Tibial artery (tissue), 4 donors: ENCODE data around the gene ERC1.

Source experiments
- DNase-seq, 2 donors: peaks; one replicate each; pipeline ENCODE4 v3.0.0-alpha.2; 2019
- H3K27ac ChIP-seq, 2 donors: fragments of 200-600 bp; sonication (generic) in 1 of 2; 1 replicate in 1 of 2; 2 replicates in 1 of 2; pipeline ENCODE4 v1.5.1; 2018 to 2019; ENCODE audit warnings: mild to moderate bottlenecking in 1 of 2
- H3K27me3 ChIP-seq, 2 donors: fragments of 200-600 bp; sonication (generic) in 1 of 2; one replicate each; pipeline versions ENCODE4 v1.5.1 to v1.6.0; 2016 to 2019
- H3K36me3 ChIP-seq, 3 donors: fragments of 200-600 bp; sonication (generic) in 2 of 3; one replicate each; pipeline ENCODE4 v1.5.1; 2016 to 2019; ENCODE audit warnings: mild to moderate bottlenecking in 2 of 3
- H3K4me1 ChIP-seq, 4 donors: fragments of 200-600 bp; sonication (generic) in 2 of 4; 1 replicate in 3 of 4; 2 replicates in 1 of 4; pipeline ENCODE4 v1.5.1; 2016 to 2019
- H3K4me3 ChIP-seq, 2 donors: fragments of 200-600 bp; sonication (generic) in 1 of 2; 1 replicate in 1 of 2; 2 replicates in 1 of 2; pipeline ENCODE4 v1.5.1; 2018 to 2019; ENCODE audit warnings: mild to moderate bottlenecking in 2 of 2
- H3K9me3 ChIP-seq, 3 donors: fragments of 200-600 bp; sonication (generic) in 1 of 3; one replicate each; pipeline ENCODE4 v1.5.1; 2016 to 2019
- CTCF ChIP-seq, 2 experiments: fragments of 200-600 bp in 1 of 2; fragments of 450-650 bp in 1 of 2; IDR thresholded peaks; one replicate each; pipeline ENCODE4 v1.5.1; 2017 to 2019; ENCODE audit warnings: antibody characterized with exemption in 2 of 2, mild to moderate bottlenecking in 1 of 2, moderate library complexity in 1 of 2
- intact Hi-C: fragments of 100-400 bp; cut with DNase I; formaldehyde crosslinking; loops from one replicate; pipeline ENCODE4 v1.15.0; 2023; ENCODE audit warnings: low total_unique reads

Gene ERC1

GRCh38 chr12:1348606-1349005 is 357.6 kb downstream of the ERC1 start:
- Histone ChIP-seq H3K36me3 (no peaks in the 10 kb centered on the region), H3K27me3 (no peaks in the 10 kb centered on the region), H3K9me3 (no peaks in the 10 kb centered on the region), H3K4me3 (no peak overlapping the region), H3K27ac (no peak overlapping the region), H3K4me1 (no peaks in the 10 kb centered on the region)
- DNase-seq: no peak
- intact Hi-C loops: no loop called here
- TF ChIP-seq CTCF (IDR thresholded peaks at IDR 0.05): no peak

GRCh38 chr12:1350055-1350933 is 359.3 kb downstream of the ERC1 start:
- TF ChIP-seq CTCF (IDR thresholded peaks at IDR 0.05): no peak
- Histone ChIP-seq H3K4me1 (no peaks in the 10 kb centered on the region), H3K4me3 (no peak overlapping the region), H3K27ac (no peak overlapping the region), H3K27me3 (no peaks in the 10 kb centered on the region), H3K36me3 (no peaks in the 10 kb centered on the region), H3K9me3 (no peaks in the 10 kb centered on the region)
- DNase-seq: no peak
- intact Hi-C loops: no loop called here

- H3K27me3 ChIP-seq: no peaks in the 10 kb centered on the region
- H3K27ac ChIP-seq: no peak overlapping the region
- DNase-seq: no peak
- no peaks in the 10 kb centered on the region for H3K9me3 ChIP-seq
- H3K4me1 ChIP-seq: peaks cover 0 to 4% (median 0%) of the 10 kb centered on the region in 4 donors
- no peak overlapping the region for H3K4me3 ChIP-seq
- intact Hi-C loops: no loop called here
- no peaks in the 10 kb centered on the region for H3K36me3 ChIP-seq
- no peak for TF ChIP-seq CTCF (IDR thresholded peaks at IDR 0.05)
These were observed 359.9 kb downstream of the ERC1 start for GRCh38 chr12:1350934-1351240.

- Histone ChIP-seq H3K4me3 (no peak overlapping the region), H3K36me3 (no peaks in the 10 kb centered on the region), H3K4me1 (peaks cover 0 to 11% (median 0%) of the 10 kb centered on the region in 4 donors), H3K27ac (no peak overlapping the region), H3K9me3 (no peaks in the 10 kb centered on the region), H3K27me3 (no peaks in the 10 kb centered on the region)
- no peak for DNase-seq
- no peak for TF ChIP-seq CTCF (IDR thresholded peaks at IDR 0.05)
- intact Hi-C loops: no loop called here
These were observed 360.9 kb downstream of the ERC1 start for GRCh38 chr12:1351926-1352325.

- intact Hi-C loops: no loop called here
- Histone ChIP-seq H3K27ac (no peak overlapping the region), H3K36me3 (no peaks in the 10 kb centered on the region), H3K4me3 (no peak overlapping the region), H3K4me1 (peaks cover 0 to 14% (median 0%) of the 10 kb centered on the region in 4 donors), H3K27me3 (no peaks in the 10 kb centered on the region), H3K9me3 (no peaks in the 10 kb centered on the region)
- TF ChIP-seq CTCF (IDR thresholded peaks at IDR 0.05): no peak
- DNase-seq: no peak
These were observed 362.4 kb downstream of the ERC1 start for GRCh38 chr12:1353451-1353850.
